GM18951 (cell line): ENCODE measurements around the gene NUMB.

Experiments used
- POLR2A ChIP-seq: IDR thresholded peaks from 4 replicates; pipeline ENCODE4 v1.6.1; 2011; ENCODE audit warnings: mild to moderate bottlenecking; ENCODE audit not compliant: insufficient read length, insufficient read depth; ENCODE audit errors: extremely low read depth
- in situ Hi-C: fragments of 300-500 bp; cut with MboI; formaldehyde crosslinking; loops from one replicate; pipeline ENCODE4 v1.12.0; 2022; ENCODE audit warnings: low sequenced_read_pairs, mixed read lengths, inconsistent platforms; ENCODE audit not compliant: unreplicated experiment

NUMB gene

GRCh38 chr14:73250781-73251500, 207.4 kb downstream of the NUMB start:
- TF ChIP-seq POLR2A: no peak
- in situ Hi-C loops: no loop called here

DNA sequence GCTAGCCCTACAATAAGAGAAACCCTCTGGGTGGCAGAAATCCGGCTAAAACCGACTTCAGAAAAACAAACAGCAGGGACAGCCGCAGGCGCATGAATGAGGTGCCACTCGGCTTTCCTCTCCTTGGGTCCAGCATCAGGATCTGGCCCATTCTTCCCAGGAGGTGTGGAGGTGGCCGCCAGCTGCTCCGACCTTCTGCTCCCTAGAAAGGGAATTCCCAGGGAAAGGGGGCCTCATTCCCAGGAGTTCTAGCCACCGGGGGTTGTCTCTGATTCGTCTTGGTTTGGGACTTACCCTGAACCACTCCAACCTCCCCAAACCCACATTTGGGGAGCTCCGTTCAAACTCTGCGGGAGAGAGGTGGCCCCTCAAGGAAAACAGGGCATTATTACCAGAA, 208.0 kb downstream of the NUMB start:
- in situ Hi-C loops: no loop called here
- TF ChIP-seq POLR2A: no peak

GRCh38 chr14:73249564-73250316, 208.6 kb downstream of the NUMB start:
- in situ Hi-C loops: no loop called here

GRCh38 chr14:73249108-73249507, 209.2 kb downstream of the NUMB start:
- no peak for TF ChIP-seq POLR2A
- in situ Hi-C loops: no loop called here

More at GRCh38 chr14:73249564-73250316, 208.6 kb downstream of the NUMB start:
- no peak for TF ChIP-seq POLR2A

GRCh38 chr14:73248108-73248868, 210.1 kb downstream of the NUMB start:
- in situ Hi-C loops: no loop called here
- no peak for TF ChIP-seq POLR2A

DNA sequence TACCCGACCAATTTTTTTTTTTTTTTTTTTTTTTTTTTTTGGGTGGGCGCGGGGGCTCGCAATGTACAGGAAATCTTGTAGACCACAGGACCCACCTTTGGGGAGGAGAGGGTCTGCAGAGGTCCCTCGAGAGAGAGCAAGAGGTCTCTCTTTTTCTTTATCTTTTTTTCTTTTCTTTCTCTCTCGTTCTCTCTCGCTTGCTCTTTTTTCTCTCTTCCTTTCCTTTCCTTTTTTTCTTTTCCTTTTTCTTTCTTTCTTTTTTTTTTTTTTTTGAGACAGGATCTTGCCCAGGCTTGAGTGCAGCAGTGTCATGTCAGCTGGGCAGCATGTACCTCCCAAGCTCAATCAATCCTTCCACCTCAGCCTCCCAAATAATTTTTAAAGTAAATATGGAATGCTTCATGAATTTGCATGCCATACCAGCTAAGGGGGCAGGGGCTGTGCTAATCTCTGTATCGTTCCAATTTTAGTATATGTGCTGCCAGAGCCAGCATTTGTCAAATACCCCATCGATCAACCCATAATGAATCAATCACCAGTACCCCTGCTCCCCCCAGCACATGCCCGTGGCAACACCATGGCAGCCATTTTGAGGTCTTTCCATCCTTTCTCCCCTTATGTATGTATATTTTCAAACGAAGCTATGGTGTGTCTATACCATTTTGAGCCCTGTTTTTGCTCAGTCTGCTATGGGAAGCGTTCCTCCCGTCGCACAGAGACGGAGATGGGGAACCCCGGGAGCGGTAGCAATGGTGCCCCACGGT, 211.8 kb downstream of the NUMB start:
- in situ Hi-C loops: no loop called here
- TF ChIP-seq POLR2A: no peak

GRCh38 chr14:73245480-73246325, 212.6 kb downstream of the NUMB start:
- peak; percentile 62 for TF ChIP-seq POLR2A
- in situ Hi-C loops: no loop called here

DNA sequence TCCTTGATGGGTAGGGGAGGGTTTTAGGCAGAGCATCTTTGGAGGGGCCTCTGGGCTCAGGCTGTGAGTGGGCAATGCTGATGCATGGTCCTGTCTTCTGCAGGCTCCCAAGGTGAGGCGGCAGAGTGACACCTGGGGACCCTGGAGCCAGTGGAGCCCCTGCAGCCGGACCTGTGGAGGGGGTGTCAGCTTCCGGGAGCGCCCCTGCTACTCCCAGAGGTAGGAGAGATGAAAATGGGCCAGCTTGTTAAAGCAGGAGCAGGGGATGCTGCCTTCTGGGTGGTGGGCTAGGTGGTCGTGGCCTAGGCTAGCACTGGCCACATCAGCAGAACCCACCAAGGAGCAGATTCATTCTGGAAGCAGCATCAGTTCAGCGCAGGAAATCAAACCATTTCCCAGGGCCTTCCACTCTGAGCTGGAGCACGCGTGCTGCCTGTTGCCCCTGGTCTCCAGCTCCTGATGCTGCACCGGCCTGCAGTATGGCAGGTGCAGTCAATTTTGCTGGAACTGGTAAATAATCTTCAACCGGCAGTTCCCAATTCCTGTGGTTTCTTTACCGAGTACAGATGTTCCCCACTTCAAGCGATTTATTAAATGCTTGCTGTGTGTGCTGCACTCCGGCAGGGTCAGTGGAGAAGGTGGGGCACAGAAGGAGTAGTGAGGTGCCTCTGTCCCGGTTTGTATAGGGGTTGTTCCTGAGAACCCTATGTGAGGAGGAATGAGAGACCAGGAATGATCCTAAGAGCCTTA, 213.6 kb downstream of the NUMB start:
- TF ChIP-seq POLR2A: no peak
- in situ Hi-C loops: no loop called here

GRCh38 chr14:73243748-73244147, 214.6 kb downstream of the NUMB start:
- in situ Hi-C loops: no loop called here

DNA sequence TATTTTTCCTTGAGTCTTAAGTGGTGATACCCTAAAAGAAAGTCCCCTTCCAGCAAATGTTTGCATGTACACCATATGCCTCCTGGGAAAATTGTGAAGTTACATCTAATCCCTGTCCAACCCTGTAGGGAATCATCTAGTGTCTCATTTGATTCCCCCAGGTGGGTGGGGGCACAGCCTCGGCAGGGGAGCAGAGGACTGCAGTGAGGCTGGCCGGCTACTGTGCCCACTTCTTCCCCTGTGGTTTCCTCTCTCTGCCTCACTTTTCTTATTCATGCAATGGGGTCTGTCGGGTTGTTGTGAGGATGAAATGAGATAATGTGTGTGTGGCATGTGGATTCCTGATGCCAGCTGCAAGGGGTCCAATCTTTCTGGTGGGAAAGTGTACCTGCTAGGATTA, 215.0 kb downstream of the NUMB start:
- in situ Hi-C loops: no loop called here
- TF ChIP-seq POLR2A: no peak

More at GRCh38 chr14:73243748-73244147, 214.6 kb downstream of the NUMB start:
- TF ChIP-seq POLR2A: no peak

DNA sequence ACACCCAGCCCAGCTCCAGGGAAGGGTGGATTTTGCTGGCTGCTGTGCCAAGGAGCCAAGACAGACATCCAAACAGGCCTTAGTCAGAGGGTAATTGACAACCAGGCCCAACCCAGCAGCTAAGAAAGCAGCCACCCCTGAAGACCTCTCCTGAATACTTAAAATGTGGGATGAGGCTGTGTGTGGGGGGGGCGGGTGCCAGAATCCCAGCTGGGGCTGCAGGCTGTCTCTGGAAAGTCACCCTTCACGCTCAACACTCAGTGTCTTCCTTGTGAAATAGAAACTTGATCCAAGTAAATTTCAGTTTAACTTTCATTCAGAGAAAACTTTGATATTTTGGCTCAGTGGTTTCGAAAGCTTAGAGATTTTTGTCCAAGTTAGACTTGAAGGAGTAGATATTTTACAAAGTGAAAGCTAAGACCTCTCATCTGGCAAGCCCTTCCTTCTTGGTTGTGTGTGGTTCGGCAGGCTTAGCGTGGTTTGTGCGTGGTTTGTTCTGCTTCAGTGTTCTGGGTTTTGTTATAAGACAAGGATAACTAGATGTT, 215.9 kb downstream of the NUMB start:
- in situ Hi-C loops: no loop called here
- TF ChIP-seq POLR2A: no peak
